Measurements from ENCODE around the gene ANTXRL. TPM values are rescaled to one million over a fixed set of nuclear protein-coding genes. Genes with fewer than 3 reads are reported as not detected.

The ANTXRL gene
- polyA plus RNA-seq, 4 donors = 0.01 TPM; not detected in 3

DNA sequence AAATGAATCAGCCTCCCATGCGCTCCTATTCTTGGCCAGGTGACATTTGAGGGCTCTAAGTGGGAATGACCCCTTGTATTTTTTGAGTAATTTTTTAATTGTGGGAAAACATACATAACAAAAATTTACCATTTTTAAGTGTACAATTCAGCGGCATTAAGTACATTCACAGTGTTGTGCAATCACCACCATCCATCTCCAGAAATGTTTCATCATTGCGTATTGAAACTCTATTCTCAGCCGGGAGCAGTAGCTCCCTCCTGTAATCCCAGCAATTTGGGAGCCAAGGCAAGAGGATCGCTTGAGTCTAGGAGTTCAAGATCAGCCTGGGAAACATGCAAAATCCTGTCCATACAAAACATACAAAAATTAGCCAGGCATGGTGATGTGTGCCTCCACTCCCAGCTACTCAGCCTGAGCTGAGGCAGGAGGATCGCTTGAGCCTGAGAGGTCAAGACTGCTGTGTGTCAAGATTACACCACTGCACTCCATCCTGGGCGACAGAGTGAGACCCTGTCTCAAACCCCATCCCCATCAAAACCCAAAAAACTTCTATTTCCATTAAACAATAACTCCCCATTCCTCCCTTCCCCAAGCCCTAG lies 2.5 kb downstream of the ANTXRL start:
- whole genome bisulfite sequencing, 3 donors = 91 to 95% (median 92%) methylated on average over 7 of the region's 7 CpGs
- no peak for DNase-seq
- no peak for FAIRE-seq
- Histone ChIP-seq H3K27me3 (ENCODE audit: control insufficient read depth in 3 of 3, insufficient read depth in 3 of 3, low read length in 3 of 3) (peaks cover 0 to 2% (median 2%) of the 10 kb centered on the region in 3 donors), H3K9me3 (ENCODE audit: control insufficient read depth in 2 of 2, insufficient read depth in 1 of 2, low read depth in 1 of 2, low read length in 1 of 2) (peaks cover 0 to 5% of the 10 kb centered on the region in 2 donors), H3K4me1 (ENCODE audit: control insufficient read depth in 3 of 3, insufficient read depth in 2 of 3, low read depth in 1 of 3, low read length in 2 of 3) (peaks cover 0 to 5% (median 0%) of the 10 kb centered on the region in 3 donors), H3K4me3 (ENCODE audit: low read depth in 1 of 3, low read length in 3 of 3) (no peak overlapping the region), H3K27ac (ENCODE audit: low read depth in 1 of 3, low read length in 2 of 3) (no peak overlapping the region), H3K36me3 (ENCODE audit: control insufficient read depth in 3 of 3, insufficient read depth in 2 of 3, low read depth in 1 of 3, low read length in 3 of 3) (no peaks in the 10 kb centered on the region)

DNA sequence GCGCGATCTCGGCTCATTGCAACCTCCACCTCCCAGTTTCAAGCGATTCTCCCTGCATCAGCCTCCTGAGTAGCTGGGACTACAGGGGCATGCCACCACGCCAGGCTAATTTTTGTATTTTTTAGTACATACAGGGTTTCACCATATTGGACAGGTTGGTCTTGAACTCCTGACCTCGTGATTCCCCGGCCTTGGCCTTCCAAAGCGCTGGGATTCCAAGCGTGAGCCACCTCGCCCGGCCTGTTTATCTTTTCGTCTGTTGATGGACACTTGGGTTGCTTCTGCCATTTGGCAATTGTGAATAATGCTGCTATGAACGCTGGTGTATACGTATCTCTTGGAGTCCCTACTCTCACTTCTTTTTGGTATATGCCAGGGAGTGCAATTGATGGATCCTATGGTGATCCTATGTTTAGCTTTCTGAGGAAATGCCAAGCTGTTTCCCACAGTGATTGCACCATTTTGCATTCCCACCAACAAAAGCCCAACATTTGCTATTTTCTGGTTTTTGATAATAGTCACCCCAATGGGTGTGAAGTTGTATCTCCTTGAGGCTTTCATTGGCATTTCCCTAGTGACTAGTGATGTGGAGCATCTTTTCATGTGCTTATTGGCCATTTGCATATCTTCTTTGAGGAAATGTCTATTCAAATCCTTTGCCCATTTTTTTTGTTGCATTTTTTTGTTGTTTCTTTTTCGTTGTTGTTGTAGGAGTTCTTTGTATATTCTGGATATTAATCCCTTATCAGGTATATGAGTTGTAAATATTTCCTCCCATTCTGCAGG lies 3.5 kb downstream of the ANTXRL start:
- Histone ChIP-seq H3K27ac (ENCODE audit: low read depth in 1 of 3, low read length in 2 of 3) (no peak overlapping the region), H3K36me3 (ENCODE audit: control insufficient read depth in 3 of 3, insufficient read depth in 2 of 3, low read depth in 1 of 3, low read length in 3 of 3) (no peaks in the 10 kb centered on the region), H3K4me3 (ENCODE audit: low read depth in 1 of 3, low read length in 3 of 3) (no peak overlapping the region), H3K27me3 (ENCODE audit: control insufficient read depth in 3 of 3, insufficient read depth in 3 of 3, low read length in 3 of 3) (peaks cover 0 to 2% (median 1%) of the 10 kb centered on the region in 3 donors), H3K9me3 (ENCODE audit: control insufficient read depth in 2 of 2, insufficient read depth in 1 of 2, low read depth in 1 of 2, low read length in 1 of 2) (peaks cover 0 to 5% of the 10 kb centered on the region in 2 donors), H3K4me1 (ENCODE audit: control insufficient read depth in 3 of 3, insufficient read depth in 2 of 3, low read depth in 1 of 3, low read length in 2 of 3) (peaks cover 0 to 4% (median 0%) of the 10 kb centered on the region in 3 donors)
- FAIRE-seq (no peak), DNase-seq (no peak)
- WGBS, 3 donors = 93 to 96% (median 94%) methylated on average over 15 of the region's 15 CpGs

DNA sequence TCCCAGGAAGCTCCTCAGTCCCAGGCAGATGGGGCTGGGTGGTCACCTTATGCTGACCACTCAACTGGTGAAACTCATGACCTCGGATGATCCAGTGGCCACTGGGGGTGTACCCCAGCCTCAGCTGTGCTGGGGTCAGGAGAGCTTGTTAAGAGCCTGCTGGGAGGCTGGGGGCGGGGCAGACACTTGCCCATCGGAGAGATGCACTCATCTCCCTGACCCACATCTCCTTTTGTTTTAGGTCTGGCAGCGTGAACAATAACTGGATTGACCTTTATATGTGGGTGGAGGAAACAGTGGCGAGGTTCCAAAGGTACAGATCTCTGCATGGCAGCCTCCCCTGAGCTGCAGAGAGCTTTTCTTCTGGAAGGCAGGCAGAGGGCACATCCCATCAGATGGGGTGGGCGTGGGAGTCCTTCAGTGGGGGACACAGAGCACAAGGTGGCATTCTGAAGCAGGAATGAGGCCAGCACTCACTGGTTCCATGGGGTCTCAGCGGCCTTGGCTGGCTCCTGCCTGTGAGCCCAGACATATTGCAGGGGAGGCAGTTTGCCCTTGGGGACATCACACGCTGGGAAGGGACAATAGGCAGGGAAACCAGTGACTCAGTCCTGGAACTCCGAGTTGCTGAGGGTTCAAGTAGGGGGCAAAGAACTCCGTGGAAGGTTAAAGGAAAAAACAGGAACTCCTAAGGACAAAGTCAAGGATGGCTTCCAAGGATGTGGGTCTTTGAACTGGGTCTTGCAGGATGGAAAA lies 5.2 kb downstream of the ANTXRL start:
- WGBS, 3 donors = 14 to 52% (median 38%) methylated on average over 10 of the region's 10 CpGs
- Histone ChIP-seq H3K4me3 (ENCODE audit: low read depth in 1 of 3, low read length in 3 of 3) (no peak overlapping the region), H3K27ac (ENCODE audit: low read depth in 1 of 3, low read length in 2 of 3) (no peak overlapping the region), H3K27me3 (ENCODE audit: control insufficient read depth in 3 of 3, insufficient read depth in 3 of 3, low read length in 3 of 3) (peaks cover 0 to 2% (median 0%) of the 10 kb centered on the region in 3 donors), H3K4me1 (ENCODE audit: control insufficient read depth in 3 of 3, insufficient read depth in 2 of 3, low read depth in 1 of 3, low read length in 2 of 3) (peaks cover 0 to 4% (median 0%) of the 10 kb centered on the region in 3 donors), H3K9me3 (ENCODE audit: control insufficient read depth in 2 of 2, insufficient read depth in 1 of 2, low read depth in 1 of 2, low read length in 1 of 2) (no peaks in the 10 kb centered on the region), H3K36me3 (ENCODE audit: control insufficient read depth in 3 of 3, insufficient read depth in 2 of 3, low read depth in 1 of 3, low read length in 3 of 3) (no peaks in the 10 kb centered on the region)
- FAIRE-seq = no peak
- peak; percentile 22 to 65 for DNase-seq

DNA sequence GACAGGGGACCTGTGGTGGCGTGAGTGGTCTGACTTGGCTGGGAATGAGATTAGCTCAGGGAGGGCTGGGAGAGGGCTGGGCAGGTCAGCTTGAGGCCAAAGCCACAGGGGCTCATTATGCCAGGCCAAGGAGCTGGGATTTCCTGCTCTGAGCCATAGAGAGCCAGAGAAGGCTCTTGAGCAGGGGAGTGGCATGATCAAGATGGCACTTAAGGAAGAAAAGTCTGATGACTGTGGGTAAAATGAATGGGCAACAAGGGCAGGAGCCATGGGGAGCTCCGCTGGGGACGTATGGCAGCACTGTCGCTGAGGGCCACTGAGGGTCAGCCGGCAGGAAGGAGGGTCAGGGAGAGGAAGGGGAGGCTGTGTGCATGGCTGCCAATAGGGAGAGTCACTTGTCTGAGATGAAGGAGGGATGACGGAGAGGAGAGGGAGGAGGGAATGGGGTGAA lies 5.8 kb downstream of the ANTXRL start:
- no peaks in the 10 kb centered on the region for H3K36me3 ChIP-seq (ENCODE audit: control insufficient read depth in 3 of 3, insufficient read depth in 2 of 3, low read depth in 1 of 3, low read length in 3 of 3)
- 72 to 82% (median 76%) methylated on average over 6 of the region's 6 CpGs for WGBS, 3 donors
- FAIRE-seq (no peak), DNase-seq (no peak)
- peaks cover 0 to 4% (median 0%) of the 10 kb centered on the region in 3 donors for H3K4me1 ChIP-seq (ENCODE audit: control insufficient read depth in 3 of 3, insufficient read depth in 2 of 3, low read depth in 1 of 3, low read length in 2 of 3)
- H3K9me3 ChIP-seq (ENCODE audit: control insufficient read depth in 2 of 2, insufficient read depth in 1 of 2, low read depth in 1 of 2, low read length in 1 of 2) = no peaks in the 10 kb centered on the region
- no peak overlapping the region for H3K4me3 ChIP-seq (ENCODE audit: low read depth in 1 of 3, low read length in 3 of 3)
- H3K27me3 ChIP-seq (ENCODE audit: control insufficient read depth in 3 of 3, insufficient read depth in 3 of 3, low read length in 3 of 3) = peaks cover 0 to 2% (median 0%) of the 10 kb centered on the region in 3 donors
- no peak overlapping the region for H3K27ac ChIP-seq (ENCODE audit: low read depth in 1 of 3, low read length in 2 of 3)

DNA sequence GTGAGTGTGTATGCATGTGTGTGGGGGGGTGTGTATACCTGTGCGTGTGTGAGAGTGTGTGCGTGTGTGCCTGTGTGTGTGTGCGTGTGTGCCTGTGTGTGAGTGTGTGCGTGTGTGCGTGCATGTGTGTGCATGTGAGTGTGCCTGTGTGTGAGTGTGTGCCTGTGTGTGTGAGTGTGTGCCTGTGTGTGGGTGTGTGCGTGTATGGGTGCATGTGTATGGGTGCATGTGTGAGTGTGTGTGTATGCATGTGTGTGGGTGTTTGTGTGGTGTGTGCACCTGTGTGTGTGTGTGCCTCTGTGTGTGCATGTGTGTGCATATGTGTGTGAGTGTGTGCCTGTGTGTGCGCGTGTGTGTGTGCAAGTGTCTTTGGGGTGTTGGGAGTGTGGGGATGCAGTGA lies 6.4 kb downstream of the ANTXRL start:
- Histone ChIP-seq H3K36me3 (ENCODE audit: control insufficient read depth in 3 of 3, insufficient read depth in 2 of 3, low read depth in 1 of 3, low read length in 3 of 3) (no peaks in the 10 kb centered on the region), H3K27ac (ENCODE audit: low read depth in 1 of 3, low read length in 2 of 3) (no peak overlapping the region), H3K9me3 (ENCODE audit: control insufficient read depth in 2 of 2, insufficient read depth in 1 of 2, low read depth in 1 of 2, low read length in 1 of 2) (no peaks in the 10 kb centered on the region), H3K4me3 (ENCODE audit: low read depth in 1 of 3, low read length in 3 of 3) (no peak overlapping the region), H3K4me1 (ENCODE audit: control insufficient read depth in 3 of 3, insufficient read depth in 2 of 3, low read depth in 1 of 3, low read length in 2 of 3) (peaks cover 0 to 4% (median 0%) of the 10 kb centered on the region in 3 donors), H3K27me3 (ENCODE audit: control insufficient read depth in 3 of 3, insufficient read depth in 3 of 3, low read length in 3 of 3) (peaks cover 0 to 2% (median 0%) of the 10 kb centered on the region in 3 donors)
- 79 to 87% (median 82%) methylated on average over 7 to 8 of the region's 8 CpGs for WGBS, 3 donors
- FAIRE-seq (no peak), DNase-seq (no peak)

DNA sequence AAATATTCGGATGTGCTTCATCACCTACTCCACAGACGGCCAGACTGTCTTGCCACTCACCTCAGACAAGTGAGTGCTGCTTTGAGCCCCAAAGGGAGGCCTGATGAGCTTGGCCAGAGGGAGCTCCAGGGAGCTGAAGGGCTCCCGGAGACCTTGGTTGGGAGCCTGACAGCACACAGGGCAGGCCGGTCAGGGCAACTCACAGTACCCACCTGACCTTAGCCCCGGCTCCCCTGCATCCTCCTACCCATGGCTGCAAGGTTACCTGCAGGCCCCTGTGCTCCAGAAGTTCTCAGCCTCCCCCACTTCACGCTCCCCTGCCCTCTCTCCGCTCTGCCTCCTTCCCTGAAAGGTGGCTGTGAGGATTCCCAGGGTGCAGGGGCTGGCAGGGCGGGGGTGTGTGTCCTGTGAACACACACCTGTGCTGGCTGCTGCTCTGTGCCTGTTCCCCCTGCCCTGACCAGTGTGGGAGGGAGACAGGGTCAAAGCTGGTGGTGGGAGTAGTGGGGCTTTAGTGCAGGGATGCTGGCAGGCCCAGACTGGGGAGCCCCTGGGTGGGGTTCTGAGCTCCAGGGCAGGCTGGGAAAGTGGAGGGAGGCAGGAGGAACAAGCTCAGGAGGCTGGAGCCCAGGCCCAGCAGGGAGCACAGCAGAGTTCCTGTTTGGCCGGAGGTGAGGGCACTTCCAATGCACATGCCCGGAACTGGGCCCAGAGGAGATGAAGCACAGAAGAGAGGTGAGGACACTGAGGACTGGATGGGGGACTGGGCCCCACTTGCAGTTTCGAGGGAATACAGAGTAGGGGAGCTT lies 7.2 kb downstream of the ANTXRL start:
- Histone ChIP-seq H3K27me3 (ENCODE audit: control insufficient read depth in 3 of 3, insufficient read depth in 3 of 3, low read length in 3 of 3) (peaks cover 0 to 2% (median 0%) of the 10 kb centered on the region in 3 donors), H3K4me1 (ENCODE audit: control insufficient read depth in 3 of 3, insufficient read depth in 2 of 3, low read depth in 1 of 3, low read length in 2 of 3) (peaks cover 0 to 4% (median 0%) of the 10 kb centered on the region in 3 donors), H3K9me3 (ENCODE audit: control insufficient read depth in 2 of 2, insufficient read depth in 1 of 2, low read depth in 1 of 2, low read length in 1 of 2) (no peaks in the 10 kb centered on the region), H3K36me3 (ENCODE audit: control insufficient read depth in 3 of 3, insufficient read depth in 2 of 3, low read depth in 1 of 3, low read length in 3 of 3) (no peaks in the 10 kb centered on the region), H3K4me3 (ENCODE audit: low read depth in 1 of 3, low read length in 3 of 3) (no peak overlapping the region), H3K27ac (ENCODE audit: low read depth in 1 of 3, low read length in 2 of 3) (no peak overlapping the region)
- 81 to 91% (median 87%) methylated on average over 10 to 11 of the region's 11 CpGs for WGBS, 3 donors
- DNase-seq (no peak), FAIRE-seq (no peak)

DNA sequence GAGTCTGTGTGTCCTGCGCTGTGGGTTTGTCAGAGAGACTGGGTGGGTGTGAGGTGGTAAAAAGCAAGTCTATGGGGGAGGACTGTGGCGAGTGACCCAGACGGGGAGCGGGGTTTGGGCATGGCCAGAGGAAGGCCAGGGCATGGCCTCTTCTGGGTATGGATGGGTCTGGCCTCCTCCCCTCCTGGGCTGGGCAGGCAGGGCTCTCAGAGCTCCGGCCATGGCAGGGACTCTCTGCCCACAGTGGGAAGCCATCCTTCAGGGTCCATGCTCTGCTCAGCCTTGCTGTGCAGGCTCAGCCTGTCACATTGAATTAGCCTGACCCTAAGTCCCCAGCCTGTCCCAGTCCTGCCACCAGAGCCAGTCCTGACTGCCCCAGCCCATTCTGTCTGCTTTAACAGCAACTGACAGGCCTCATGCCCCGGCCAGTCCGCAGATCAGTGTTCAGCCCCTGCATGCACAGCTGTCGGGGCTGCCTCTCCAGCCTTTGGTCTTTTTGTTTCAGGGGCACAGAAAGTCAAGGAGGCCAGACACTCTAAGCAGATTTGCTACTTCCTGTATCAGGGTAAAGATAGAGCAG lies 7.9 kb downstream of the ANTXRL start:
- Histone ChIP-seq H3K27ac (ENCODE audit: low read depth in 1 of 3, low read length in 2 of 3) (no peak overlapping the region), H3K36me3 (ENCODE audit: control insufficient read depth in 3 of 3, insufficient read depth in 2 of 3, low read depth in 1 of 3, low read length in 3 of 3) (no peaks in the 10 kb centered on the region), H3K9me3 (ENCODE audit: control insufficient read depth in 2 of 2, insufficient read depth in 1 of 2, low read depth in 1 of 2, low read length in 1 of 2) (no peaks in the 10 kb centered on the region), H3K27me3 (ENCODE audit: control insufficient read depth in 3 of 3, insufficient read depth in 3 of 3, low read length in 3 of 3) (peaks cover 0 to 2% (median 0%) of the 10 kb centered on the region in 3 donors), H3K4me3 (ENCODE audit: low read depth in 1 of 3, low read length in 3 of 3) (no peak overlapping the region), H3K4me1 (ENCODE audit: control insufficient read depth in 3 of 3, insufficient read depth in 2 of 3, low read depth in 1 of 3, low read length in 2 of 3) (peaks cover 0 to 4% (median 0%) of the 10 kb centered on the region in 3 donors)
- WGBS, 3 donors = 91 to 94% (median 91%) methylated on average over 7 to 8 of the region's 8 CpGs
- FAIRE-seq = no peak
- DNase-seq = no peak
